GM12878 (cell line): ENCODE data around the gene ZNF324. TPM values are rescaled to one million over a fixed set of nuclear protein-coding genes. Genes with fewer than 3 reads are reported as not detected.

Experiments
- ATF2 ChIP-seq: IDR thresholded peaks from 2 replicates; pipeline ENCODE4 v1.6.1; 2012; ENCODE audit warnings: low read length, inconsistent platforms
- CBFB ChIP-seq: IDR thresholded peaks from 2 replicates; pipeline ENCODE4 v1.6.1; 2016; ENCODE audit warnings: antibody characterized with exemption, low read depth
- CHD2 ChIP-seq: IDR thresholded peaks from 2 replicates; pipeline ENCODE4 v1.6.1; 2011; ENCODE audit warnings: low read depth, low read length, improper control_type of control experiment, borderline replicate concordance
- IRF4 ChIP-seq: IDR thresholded peaks from 2 replicates; pipeline ENCODE4 v1.6.1; 2011; ENCODE audit warnings: low read depth, low read length
- RCOR1 ChIP-seq: conservative IDR thresholded peaks from 2 replicates; pipeline ENCODE4 v1.6.1; 2012; ENCODE audit warnings: low read depth, low read length, improper control_type of control experiment
- SUZ12 ChIP-seq: fragments of 200-600 bp; sonication (generic); IDR thresholded peaks from one replicate; pipeline ENCODE4 v1.6.1; 2018; ENCODE audit warnings: antibody characterized with exemption, mild to moderate bottlenecking; ENCODE audit not compliant: unreplicated experiment
- TCF3 ChIP-seq: IDR thresholded peaks from 2 replicates; pipeline ENCODE4 v1.6.1; 2012; ENCODE audit warnings: low read depth, mild to moderate bottlenecking, low read length, borderline replicate concordance; ENCODE audit not compliant: insufficient read depth
- WRNIP1 ChIP-seq: IDR thresholded peaks from 2 replicates; pipeline ENCODE4 v1.6.1; 2011; ENCODE audit warnings: low read depth, low read length, improper control_type of control experiment, borderline replicate concordance
- ZNF207 ChIP-seq: fragments of 450-650 bp; IDR thresholded peaks from 2 replicates; pipeline ENCODE4 v1.6.1; 2014; ENCODE audit warnings: antibody characterized with exemption, mild to moderate bottlenecking, borderline replicate concordance
- polyA plus RNA-seq, 11 experiments: library from polyadenylated mRNA; depleted of rRNA in 4 of 11; unstranded in 6 of 11; stranded (reverse) in 5 of 11; fragments of >200 nt; fragmentation: Nextera tagmentation in 4 of 11; fragmentation: Illumina TruSeq in 1 of 11; extraction: Ambion mirVana in 4 of 11; extraction: Trizol in 1 of 11; gene quantifications; 1 replicate in 1 of 11; 2 replicates in 10 of 11; pipeline versions ENCODE4 v1.2.1 to v1.2.3, GENCODE V29; 2011 to 2016; ENCODE audit warnings: inconsistent platforms in 2 of 11, missing spikeins in 2 of 11, low read depth in 1 of 11
- total RNA-seq, 4 experiments: library from RNA; depleted of rRNA in 3 of 4; stranded (reverse); fragments of >200 nt in 3 of 4; fragmentation: Illumina TruSeq in 1 of 4; extraction: Trizol in 1 of 4; gene quantifications; 2 replicates each; pipeline versions ENCODE4 v1.2.1 to v1.2.3, GENCODE V29; 2013 to 2021
- TF ChIP-seq, protein P1 (sequence below): fragments of 450-650 bp; IDR thresholded peaks from 2 replicates; pipeline ENCODE4 v1.6.1; 2017; ENCODE audit warnings: borderline replicate concordance

Gene ZNF324
- total and polyA plus RNA-seq, 10 of the 15 experiments (the other 5 are each of a cell fraction or from before 2014, with no cell fraction given), result 0.71 to 13.9 (median 7.0) TPM

GRCh38 chr19:58513694-58514563, 47.0 kb downstream of the ZNF324 start (continued):
- TF ChIP-seq TCF3 (peak; percentile 61; the same call in 1 of the 2 replicates), RCOR1 (no peak), IRF4 (0 out of 2 replicates have a peak, but pooled peaks have one; percentile 24), ZNF207 (peak; percentile 97), CBFB (no peak), WRNIP1 (no peak), ATF2 (no peak), SUZ12 (no peak), CHD2 (peak; percentile 70)
- TF ChIP-seq, protein P1, sequence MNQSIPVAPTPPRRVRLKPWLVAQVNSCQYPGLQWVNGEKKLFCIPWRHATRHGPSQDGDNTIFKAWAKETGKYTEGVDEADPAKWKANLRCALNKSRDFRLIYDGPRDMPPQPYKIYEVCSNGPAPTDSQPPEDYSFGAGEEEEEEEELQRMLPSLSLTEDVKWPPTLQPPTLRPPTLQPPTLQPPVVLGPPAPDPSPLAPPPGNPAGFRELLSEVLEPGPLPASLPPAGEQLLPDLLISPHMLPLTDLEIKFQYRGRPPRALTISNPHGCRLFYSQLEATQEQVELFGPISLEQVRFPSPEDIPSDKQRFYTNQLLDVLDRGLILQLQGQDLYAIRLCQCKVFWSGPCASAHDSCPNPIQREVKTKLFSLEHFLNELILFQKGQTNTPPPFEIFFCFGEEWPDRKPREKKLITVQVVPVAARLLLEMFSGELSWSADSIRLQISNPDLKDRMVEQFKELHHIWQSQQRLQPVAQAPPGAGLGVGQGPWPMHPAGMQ, result no peak
